HG02885 (cell line): Measurements from ENCODE around the gene PDE11A.

Source experiments
- ATAC-seq: cut with Tn5 transposase; IDR thresholded peaks from one replicate; pipeline ENCODE4 v1.9.1; 2021; ENCODE audit warnings: mild to moderate bottlenecking; ENCODE audit not compliant: unreplicated experiment, poor library complexity

PDE11A gene

DNA sequence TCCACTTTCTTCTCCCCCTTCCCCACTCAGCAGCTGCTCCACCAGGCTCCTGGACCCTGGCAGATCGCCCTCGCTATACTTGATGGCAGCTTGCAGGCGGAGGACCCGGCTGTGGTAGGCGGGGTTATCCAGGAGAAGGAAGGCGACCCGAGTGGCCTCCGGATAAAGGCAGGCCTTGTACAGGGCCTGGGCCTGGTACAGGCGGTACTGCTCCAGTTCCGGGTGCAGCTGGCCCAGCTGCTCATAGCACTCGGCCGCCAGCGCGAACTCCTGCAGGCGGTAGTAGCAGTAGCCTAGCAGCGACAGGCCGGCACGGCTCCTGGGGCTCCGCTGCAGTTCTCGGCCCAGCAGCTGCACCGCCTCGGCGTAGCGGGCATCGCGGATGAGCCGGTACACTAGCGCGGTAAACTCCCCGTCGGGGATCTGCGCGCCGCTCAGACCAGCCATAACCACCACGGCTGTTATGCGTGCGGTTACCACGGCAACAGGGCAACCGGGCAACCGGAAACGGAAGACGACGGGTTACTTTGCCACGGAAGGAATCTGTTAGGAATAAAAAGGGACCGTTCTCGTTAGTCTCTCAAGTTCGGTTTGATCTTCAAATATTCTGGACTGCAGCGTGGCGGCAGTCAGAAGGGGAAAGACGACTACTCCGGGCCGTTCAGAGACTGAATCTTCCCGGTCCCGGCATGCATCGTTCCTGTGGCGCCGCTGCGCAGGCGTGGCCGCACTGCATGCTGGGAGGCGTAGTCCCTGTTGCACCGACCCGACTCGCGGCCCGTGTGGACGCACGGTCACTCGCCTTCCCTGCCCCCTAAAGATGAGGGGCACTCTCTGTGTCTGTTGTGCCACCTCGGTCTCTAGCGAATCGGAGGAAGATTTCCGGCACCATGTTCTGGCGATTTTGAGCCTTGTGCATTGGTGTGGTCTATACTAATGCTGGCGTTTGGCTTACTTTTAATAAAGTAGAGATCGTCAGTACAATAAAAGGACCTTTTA, 454.0 kb downstream of the PDE11A start:
- ATAC-seq: peak; percentile 97

GRCh38 chr2:177617849-177618248, 454.7 kb downstream of the PDE11A start:
- ATAC-seq: no peak

DNA sequence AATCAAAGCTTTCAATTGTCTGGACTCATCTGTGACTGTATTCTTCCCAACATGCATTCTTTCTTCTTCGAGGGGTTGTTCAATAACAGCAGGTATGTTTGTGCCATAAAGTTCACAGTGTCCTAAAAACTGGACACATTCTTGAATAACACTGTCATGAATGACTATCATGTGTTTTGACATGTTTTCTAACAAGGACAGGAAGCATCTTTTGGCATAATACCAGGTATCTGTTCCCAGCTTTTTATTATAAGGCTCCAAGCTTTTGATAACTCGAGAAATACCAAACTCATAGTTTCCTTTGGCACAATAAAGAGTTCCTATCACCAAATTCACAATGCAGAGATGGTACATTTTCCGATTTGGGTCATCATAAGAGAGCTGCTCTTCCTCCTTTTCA, 455.8 kb downstream of the PDE11A start:
- ATAC-seq: no peak

DNA sequence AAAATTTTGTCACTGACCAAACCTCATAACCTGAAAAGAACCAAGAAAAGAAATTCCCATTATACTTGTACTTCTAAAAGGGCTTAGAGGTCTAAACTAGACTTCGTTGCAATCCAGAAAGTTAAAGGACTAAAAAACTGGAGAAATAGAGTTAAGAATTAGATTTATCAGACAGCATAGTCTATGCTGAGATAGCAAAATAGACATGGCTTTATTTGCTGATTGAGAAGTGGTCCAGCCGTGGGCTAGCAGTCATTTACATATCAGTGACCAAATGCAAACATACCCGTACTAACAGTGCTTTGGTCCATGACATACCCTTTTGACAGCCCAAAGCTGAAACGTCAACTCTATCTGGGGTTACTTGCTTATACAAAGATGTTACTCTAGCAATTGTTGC, 456.5 kb downstream of the PDE11A start:
- no peak for ATAC-seq

GRCh38 chr2:177612659-177613058, 459.9 kb downstream of the PDE11A start:
- no peak for ATAC-seq

DNA sequence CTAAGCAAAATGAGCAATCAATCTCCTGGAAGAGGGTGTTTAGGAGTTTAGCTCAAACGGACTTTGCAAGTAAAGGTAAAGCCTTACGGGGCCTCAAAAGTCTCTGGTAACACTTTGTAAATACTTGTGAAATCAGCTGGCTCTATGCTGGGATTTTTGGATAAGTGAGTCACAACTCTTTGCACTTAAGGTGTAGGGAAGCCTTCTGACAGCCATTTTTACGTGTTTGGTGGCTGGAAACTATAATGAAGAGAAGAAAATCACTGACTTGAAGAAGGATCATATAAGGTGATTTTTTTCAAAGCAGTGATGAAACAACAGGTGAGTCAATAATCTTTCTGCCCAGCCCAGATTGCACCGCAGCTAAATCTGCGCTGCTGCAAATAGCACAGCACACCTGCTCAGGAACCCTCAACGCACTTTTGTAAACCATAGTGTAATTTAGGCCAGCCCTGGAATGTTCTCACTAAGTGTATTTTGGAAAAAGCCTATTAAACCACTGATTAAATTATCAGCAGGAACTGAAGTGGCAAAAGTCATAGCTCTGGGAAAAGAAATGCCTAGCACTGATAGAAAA, 461.2 kb downstream of the PDE11A start:
- no peak for ATAC-seq

DNA sequence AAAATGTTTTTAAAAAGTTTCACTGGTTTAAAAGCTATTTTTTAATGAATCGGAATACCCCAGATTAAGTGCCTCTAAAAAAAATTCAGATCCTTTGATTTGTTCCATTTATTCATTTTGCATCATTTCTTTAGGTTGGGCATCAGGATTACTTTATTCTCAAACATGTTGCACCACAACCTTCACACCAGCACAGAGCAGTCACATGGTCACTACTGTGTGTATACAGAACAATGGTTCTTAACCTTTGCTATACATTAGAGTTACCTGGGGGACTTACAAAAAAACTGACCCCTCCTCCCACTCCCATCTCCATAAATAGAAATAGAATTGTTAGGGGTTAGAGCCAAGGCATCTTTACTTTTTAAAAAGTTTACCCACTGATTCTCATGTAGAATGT, 461.8 kb downstream of the PDE11A start:
- no peak for ATAC-seq

DNA sequence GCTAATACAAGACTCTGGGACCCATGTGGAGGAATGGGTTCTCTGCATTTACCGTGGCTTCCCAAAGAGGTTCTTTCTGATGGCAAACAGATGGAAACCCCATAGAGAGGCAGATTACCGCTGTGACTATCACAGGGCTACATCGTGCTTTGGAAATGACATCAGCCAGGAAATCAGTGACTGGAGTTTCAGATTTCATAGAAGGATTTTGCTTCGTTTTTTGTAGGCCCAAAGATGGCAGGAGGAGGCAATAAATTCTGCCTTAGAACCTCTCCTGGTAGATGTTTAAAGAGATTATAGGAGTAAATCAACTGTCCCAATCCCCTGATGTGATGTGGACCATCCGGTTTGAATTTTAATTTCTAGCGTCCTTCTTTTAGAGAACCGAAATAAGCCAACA, 465.9 kb downstream of the PDE11A start:
- no peak for ATAC-seq

DNA sequence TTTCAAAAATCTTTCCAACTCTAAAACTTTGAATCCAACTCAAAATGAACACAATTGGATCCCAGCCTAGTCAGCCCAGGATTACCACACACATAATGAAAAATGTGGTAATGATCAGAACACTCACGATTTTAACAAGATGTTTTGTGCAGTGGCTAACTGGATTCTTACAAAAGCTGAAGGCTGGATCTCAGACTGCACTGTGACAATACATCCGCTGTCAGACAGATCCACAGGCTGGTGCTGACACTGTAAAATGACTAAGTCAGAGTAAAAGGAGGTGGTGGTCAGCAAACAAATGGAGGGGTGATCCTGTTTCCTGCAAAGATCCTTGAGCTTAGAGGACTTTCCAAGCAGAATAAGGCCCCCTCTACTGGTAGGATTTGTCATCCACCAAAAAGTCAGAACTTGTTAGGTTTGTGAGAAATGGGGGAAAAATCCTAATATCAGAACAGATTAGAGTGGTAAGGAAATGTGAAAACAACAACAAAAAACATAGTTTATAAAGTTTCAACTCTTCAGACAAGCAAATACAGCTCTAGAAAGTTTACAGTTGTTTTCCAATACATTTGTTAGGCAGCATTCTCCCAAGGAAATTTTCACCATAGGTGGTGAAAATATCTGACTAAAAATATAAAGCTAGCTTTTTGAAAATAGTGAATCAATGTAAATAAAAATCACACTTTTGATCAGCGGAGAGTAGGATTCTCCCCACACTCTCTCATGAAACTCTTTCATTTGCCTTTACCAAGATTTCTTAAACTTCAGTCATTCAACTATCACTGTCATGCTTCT, 468.1 kb downstream of the PDE11A start:
- no peak for ATAC-seq

DNA sequence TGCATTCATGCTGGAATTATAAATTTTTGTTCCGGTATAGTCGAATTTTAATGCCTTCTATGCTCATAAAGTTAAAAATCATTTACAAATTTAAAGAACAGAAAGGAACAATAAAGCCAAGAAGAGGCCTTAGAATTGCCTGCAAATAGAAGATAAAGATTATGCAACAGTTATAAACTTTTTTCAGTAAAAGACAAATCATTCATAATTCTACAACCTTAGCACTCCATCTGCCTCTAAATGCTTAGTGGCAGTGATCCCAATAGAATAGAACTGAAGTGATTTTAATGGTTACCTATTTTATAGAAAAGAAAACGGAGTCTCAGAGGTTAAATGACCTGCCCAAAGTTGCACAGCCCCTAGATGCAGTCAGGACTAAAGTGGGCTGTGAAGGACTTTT, 468.8 kb downstream of the PDE11A start:
- ATAC-seq: no peak

DNA sequence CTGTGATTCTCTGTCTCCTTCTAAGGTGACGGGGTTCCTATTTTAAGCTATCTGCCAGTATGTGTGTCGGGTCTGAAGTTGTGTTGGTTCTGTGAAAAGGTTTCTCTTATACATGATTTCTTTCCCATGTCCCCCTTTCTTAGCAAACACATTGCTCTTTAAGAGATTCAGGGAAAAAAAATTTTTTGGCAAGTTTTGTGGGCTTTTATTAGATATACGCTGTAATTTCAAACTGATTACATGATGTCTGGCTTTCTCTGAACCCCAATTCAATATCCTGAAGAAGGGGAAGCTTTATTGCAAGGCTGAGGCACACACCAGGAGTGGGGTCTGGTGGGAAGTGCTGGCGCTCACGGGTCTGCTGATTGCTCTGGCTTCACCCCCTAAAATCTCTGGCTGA, 469.4 kb downstream of the PDE11A start:
- no peak for ATAC-seq

- ATAC-seq: no peak
Measured at GRCh38 chr2:177602611-177603164, 469.9 kb downstream of the PDE11A start.

DNA sequence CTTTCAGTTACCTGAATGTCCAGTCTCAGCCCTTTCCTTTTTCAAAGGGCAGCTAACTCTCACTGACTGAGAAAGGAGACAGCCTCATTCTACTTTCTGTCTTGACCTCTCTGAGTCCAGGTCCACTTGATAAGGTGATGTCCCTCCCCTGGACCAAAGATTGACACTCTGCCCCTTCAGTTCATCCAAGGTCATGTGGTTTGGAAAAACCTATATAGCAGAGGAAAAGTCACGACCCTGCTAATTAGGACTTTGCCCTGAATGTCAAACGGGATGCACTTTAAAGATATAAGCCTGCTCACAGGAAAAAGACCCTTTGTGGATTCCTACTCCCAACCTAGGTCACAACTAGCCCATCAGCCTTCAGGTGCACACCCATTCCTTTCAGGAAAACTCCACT, 471.7 kb downstream of the PDE11A start:
- no peak for ATAC-seq

- ATAC-seq: no peak
Measured at GRCh38 chr2:177599956-177600355, 472.6 kb downstream of the PDE11A start.

DNA sequence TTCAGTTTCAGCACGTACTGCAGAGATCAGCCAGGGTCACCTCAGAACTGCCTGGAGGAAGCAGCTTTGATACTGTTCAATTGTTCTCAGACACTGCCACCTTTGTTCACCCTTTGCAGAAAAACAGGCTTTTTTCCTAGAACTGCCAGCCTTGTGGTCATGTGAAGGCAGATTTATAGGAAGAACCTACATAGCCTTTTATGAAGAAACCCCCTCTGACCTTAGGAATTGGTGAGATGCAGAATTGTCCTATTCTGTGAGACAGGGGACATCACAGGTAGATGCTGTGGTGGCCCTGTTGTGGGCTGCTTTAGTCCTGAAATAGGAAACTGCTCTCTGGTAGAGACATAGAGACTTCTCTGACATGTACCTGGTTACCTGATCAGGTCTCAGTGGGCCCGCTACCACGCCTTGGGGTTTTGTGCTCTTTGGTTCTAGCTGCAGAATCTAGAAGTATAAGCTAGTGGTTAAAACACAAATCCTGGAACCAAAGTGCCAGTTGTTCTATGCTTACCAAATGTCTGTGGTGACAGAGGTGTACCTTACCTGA, 473.4 kb downstream of the PDE11A start:
- no peak for ATAC-seq

- ATAC-seq: no peak
Measured at GRCh38 chr2:177598326-177599138, 474.0 kb downstream of the PDE11A start.

GRCh38 chr2:177597759-177598158, 474.8 kb downstream of the PDE11A start:
- no peak for ATAC-seq

DNA sequence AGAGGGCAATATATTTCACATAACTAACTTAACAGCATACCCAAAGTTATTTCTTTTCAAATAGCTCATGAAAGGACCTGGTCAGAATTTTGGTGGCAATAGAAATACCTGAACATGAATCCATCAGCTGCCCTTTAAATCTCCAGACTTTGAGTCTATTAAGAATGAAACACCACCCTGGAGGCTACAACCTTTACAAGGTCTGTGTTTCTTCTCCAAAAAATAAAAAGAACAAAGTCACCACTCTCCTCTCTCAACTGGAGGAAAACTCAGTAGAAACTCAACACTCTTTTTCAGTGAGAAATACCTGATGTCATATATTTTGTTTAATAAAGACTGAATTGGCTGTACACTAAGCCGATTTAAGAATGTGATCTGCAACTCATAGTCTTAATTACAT, 475.7 kb downstream of the PDE11A start:
- no peak for ATAC-seq

DNA sequence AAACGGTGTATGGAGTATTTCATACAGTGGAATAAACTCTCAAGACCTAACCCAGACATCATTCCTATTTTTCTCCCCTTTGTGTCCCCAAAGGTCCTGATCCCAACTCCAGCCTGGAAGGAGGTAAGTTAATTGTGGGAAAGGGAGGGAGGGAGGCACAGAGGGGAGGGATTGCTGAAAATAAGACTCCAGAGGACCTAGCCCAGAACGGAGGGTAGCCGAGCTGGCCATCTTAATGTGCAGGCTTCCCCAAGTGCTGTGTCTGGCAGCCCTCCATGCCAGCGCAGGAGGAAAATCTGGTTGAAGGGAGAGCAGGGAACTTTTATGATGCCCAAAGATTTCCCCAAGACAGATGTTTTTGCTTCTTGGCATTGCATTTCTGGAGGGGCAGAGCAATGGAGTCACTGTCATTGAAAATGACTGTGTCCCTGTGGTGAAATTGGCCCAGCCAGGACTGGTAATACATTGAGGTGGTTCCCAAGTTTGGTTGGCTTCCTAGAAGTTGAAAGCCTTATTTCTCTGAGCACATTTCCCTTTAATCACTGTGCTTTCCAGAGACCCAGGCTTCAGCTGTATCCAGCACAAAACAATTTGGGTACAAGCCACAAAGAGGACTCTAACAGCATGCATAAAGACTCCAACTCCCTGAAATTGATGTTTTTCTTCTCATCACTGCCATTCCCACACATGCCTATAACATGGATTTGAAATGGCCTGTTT, 477.3 kb downstream of the PDE11A start:
- ATAC-seq: no peak
